Activated CD4-positive, alpha-beta memory T cell treated with anti-CD3 and anti-CD28 coated beads for 36 hours (primary cell): ENCODE data around the gene ITFG1. TPM values are rescaled to one million over a fixed set of nuclear protein-coding genes. Genes with fewer than 3 reads are reported as not detected.
"Not testable (repeated sequence)": the region's sequence is repeated elsewhere in the genome, so short reads cannot be mapped to it uniquely, and the experiment has no call there.

Experiments
- CTCF ChIA-PET: fragments of 350-600 bp; sonication (Branson Sonifier 250); formaldehyde crosslinking; loops from one replicate; lab custom pipeline; 2021; ENCODE audit warnings: antibody characterized with exemption, inconsistent platforms; lab: Charles Lee
- POLR2A ChIA-PET: fragments of 350-600 bp; sonication (Branson Sonifier 250); formaldehyde crosslinking; loops from one replicate; lab custom pipeline; 2021; ENCODE audit warnings: antibody characterized with exemption; lab: Charles Lee
- DNase-seq: peaks from one replicate; pipeline ENCODE4 v3.0.0-alpha.2; 2020
- H3K27ac Mint-ChIP-seq: one replicate; pipeline ENCODE4 v1.8.0; 2021; ENCODE audit warnings: mixed read lengths
- H3K27me3 Mint-ChIP-seq: one replicate; pipeline ENCODE4 v1.8.0; 2021; ENCODE audit warnings: mixed read lengths
- H3K36me3 Mint-ChIP-seq: one replicate; pipeline ENCODE4 v1.8.0; 2021; ENCODE audit warnings: mixed read lengths
- H3K4me1 Mint-ChIP-seq: one replicate; pipeline ENCODE4 v1.8.0; 2021; ENCODE audit warnings: low read depth, mixed read lengths
- H3K4me3 Mint-ChIP-seq: one replicate; pipeline ENCODE4 v1.8.0; 2021; ENCODE audit warnings: mild to moderate bottlenecking, mixed read lengths
- H3K9me3 Mint-ChIP-seq: one replicate; pipeline ENCODE4 v1.8.0; 2021; ENCODE audit warnings: mixed read lengths
- intact Hi-C: fragments of 100-400 bp; cut with micrococcal nuclease; formaldehyde crosslinking; loops from one replicate; pipeline ENCODE4 v1.15.1; 2023
- total RNA-seq, 2 experiments: library from RNA; stranded (reverse); gene quantifications; one replicate each; pipeline ENCODE4 v1.2.3, GENCODE V29; 2021

ITFG1 gene
- total RNA-seq, 2 experiments from 2014 or later: 20.6 to 22.0 TPM

- H3K4me1 Mint-ChIP-seq, H3K9me3 Mint-ChIP-seq, intact Hi-C loops, H3K36me3 Mint-ChIP-seq, POLR2A ChIA-PET, H3K27me3 Mint-ChIP-seq, DNase-seq, H3K27ac Mint-ChIP-seq, CTCF ChIA-PET, H3K4me3 Mint-ChIP-seq: not testable (repeated sequence)
These were observed 257.4 kb downstream of the ITFG1 start for GRCh38 chr16:47203433-47203832.

- no peak overlapping the region for H3K27ac Mint-ChIP-seq
- no peaks in the 10 kb centered on the region for H3K4me1 Mint-ChIP-seq
- H3K9me3 Mint-ChIP-seq: no peaks in the 10 kb centered on the region
- peaks cover 3% of the 10 kb centered on the region for H3K36me3 Mint-ChIP-seq
- POLR2A ChIA-PET: no interaction called here
- no peak overlapping the region for H3K4me3 Mint-ChIP-seq
- H3K27me3 Mint-ChIP-seq: no peaks in the 10 kb centered on the region
- CTCF ChIA-PET: interaction anchor here (1.6 kb wide), 1 partner anchor 161 kb away, joined by 3 read pairs; no protein-coding TSS in a partner anchor
- intact Hi-C loops: no loop called here
- DNase-seq: no peak
These were observed 262.7 kb downstream of the ITFG1 start for GRCh38 chr16:47198180-47198575.

- no peak for DNase-seq
- no peaks in the 10 kb centered on the region for H3K4me1 Mint-ChIP-seq
- H3K9me3 Mint-ChIP-seq: no peaks in the 10 kb centered on the region
- ChIA-PET POLR2A (no interaction called here), CTCF (no interaction called here)
- H3K36me3 Mint-ChIP-seq: peaks cover 3% of the 10 kb centered on the region
- H3K27ac Mint-ChIP-seq: no peak overlapping the region
- no peak overlapping the region for H3K4me3 Mint-ChIP-seq
- no peaks in the 10 kb centered on the region for H3K27me3 Mint-ChIP-seq
- intact Hi-C loops: no loop called here
These were observed 263.2 kb downstream of the ITFG1 start for GRCh38 chr16:47197536-47198179.

- no peaks in the 10 kb centered on the region for H3K4me1 Mint-ChIP-seq
- no peaks in the 10 kb centered on the region for H3K27me3 Mint-ChIP-seq
- ChIA-PET POLR2A (no interaction called here), CTCF (no interaction called here)
- intact Hi-C loops: no loop called here
- H3K36me3 Mint-ChIP-seq: peaks cover 1% of the 10 kb centered on the region
- no peak for DNase-seq
- no peaks in the 10 kb centered on the region for H3K9me3 Mint-ChIP-seq
- no peak overlapping the region for H3K4me3 Mint-ChIP-seq
- H3K27ac Mint-ChIP-seq: no peak overlapping the region
These were observed 264.4 kb downstream of the ITFG1 start for GRCh38 chr16:47196457-47196856.

GRCh38 chr16:47182318-47182717 is 278.5 kb downstream of the ITFG1 start:
- ChIA-PET CTCF (no interaction called here), POLR2A (no interaction called here)
- DNase-seq: no peak
- Mint-ChIP-seq H3K36me3 (peaks cover 13% of the 10 kb centered on the region), H3K4me3 (no peak overlapping the region), H3K9me3 (no peaks in the 10 kb centered on the region), H3K27me3 (no peaks in the 10 kb centered on the region), H3K27ac (no peak overlapping the region), H3K4me1 (no peaks in the 10 kb centered on the region)
- intact Hi-C loops: no loop called here

GRCh38 chr16:47181066-47181465 is 279.8 kb downstream of the ITFG1 start:
- H3K4me3 Mint-ChIP-seq, H3K4me1 Mint-ChIP-seq, H3K27me3 Mint-ChIP-seq, H3K27ac Mint-ChIP-seq, intact Hi-C loops, DNase-seq, POLR2A ChIA-PET, H3K9me3 Mint-ChIP-seq, CTCF ChIA-PET: not testable (repeated sequence)
- peaks cover 13% of the 10 kb centered on the region for H3K36me3 Mint-ChIP-seq

GRCh38 chr16:47180073-47180472 is 280.8 kb downstream of the ITFG1 start:
- H3K4me1 Mint-ChIP-seq: peaks cover 4% of the 10 kb centered on the region
- DNase-seq: no peak
- intact Hi-C loops: no loop called here
- no peaks in the 10 kb centered on the region for H3K9me3 Mint-ChIP-seq
- peaks cover 14% of the 10 kb centered on the region for H3K36me3 Mint-ChIP-seq
- CTCF ChIA-PET: no interaction called here
- H3K27me3 Mint-ChIP-seq: no peaks in the 10 kb centered on the region
- POLR2A ChIA-PET: no interaction called here
- H3K4me3 Mint-ChIP-seq: no peak overlapping the region
- H3K27ac Mint-ChIP-seq: no peak overlapping the region

- Mint-ChIP-seq H3K36me3 (peaks cover 7% of the 10 kb centered on the region), H3K27me3 (no peaks in the 10 kb centered on the region), H3K9me3 (no peaks in the 10 kb centered on the region), H3K27ac (no peak overlapping the region), H3K4me1 (peaks cover 4% of the 10 kb centered on the region), H3K4me3 (no peak overlapping the region)
- intact Hi-C loops: no loop called here
- CTCF ChIA-PET: no interaction called here
- POLR2A ChIA-PET: no interaction called here
- DNase-seq: no peak
These were observed 285.7 kb downstream of the ITFG1 start for GRCh38 chr16:47175152-47175551.

- Mint-ChIP-seq H3K4me3 (no peak overlapping the region), H3K27me3 (no peaks in the 10 kb centered on the region), H3K4me1 (no peaks in the 10 kb centered on the region), H3K9me3 (no peaks in the 10 kb centered on the region), H3K36me3 (peaks cover 7% of the 10 kb centered on the region), H3K27ac (no peak overlapping the region)
- no peak for DNase-seq
- intact Hi-C loops: no loop called here
- ChIA-PET POLR2A (no interaction called here), CTCF (interaction anchor here (1.0 to 2.5 kb wide), 3 partner anchors 18 to 125 kb away, joined by 3 to 9 read pairs (median 4); no protein-coding TSS in a partner anchor)
These were observed 298.0 kb downstream of the ITFG1 start for GRCh38 chr16:47162670-47163420.

GRCh38 chr16:47161464-47161863 is 299.4 kb downstream of the ITFG1 start:
- H3K4me1 Mint-ChIP-seq: no peaks in the 10 kb centered on the region
- intact Hi-C loops: no loop called here

GRCh38 chr16:47160422-47160821 is 300.4 kb downstream of the ITFG1 start:
- H3K27me3 Mint-ChIP-seq: no peaks in the 10 kb centered on the region
- no peak overlapping the region for H3K27ac Mint-ChIP-seq
- H3K36me3 Mint-ChIP-seq: peaks cover 17% of the 10 kb centered on the region
- H3K4me1 Mint-ChIP-seq: no peaks in the 10 kb centered on the region
- no peaks in the 10 kb centered on the region for H3K9me3 Mint-ChIP-seq
- ChIA-PET POLR2A (no interaction called here), CTCF (interaction anchor here (1.2 kb wide), 1 partner anchor 16 kb away, joined by 3 read pairs; no protein-coding TSS in a partner anchor)
- no peak overlapping the region for H3K4me3 Mint-ChIP-seq
- intact Hi-C loops: no loop called here
- DNase-seq: no peak

More at GRCh38 chr16:47161464-47161863, 299.4 kb downstream of the ITFG1 start:
- ChIA-PET CTCF (interaction anchor here (1.1 to 2.5 kb wide), 3 partner anchors 17 to 124 kb away, joined by 4 to 9 read pairs (median 4); no protein-coding TSS in a partner anchor), POLR2A (no interaction called here)
- Mint-ChIP-seq H3K27ac (no peak overlapping the region), H3K4me3 (no peak overlapping the region), H3K27me3 (no peaks in the 10 kb centered on the region), H3K36me3 (peaks cover 14% of the 10 kb centered on the region), H3K9me3 (no peaks in the 10 kb centered on the region)
- DNase-seq: no peak

- Mint-ChIP-seq H3K4me1 (no peaks in the 10 kb centered on the region), H3K36me3 (peaks cover 18% of the 10 kb centered on the region)
These were observed 301.9 kb downstream of the ITFG1 start for GRCh38 chr16:47158992-47159391.

More at GRCh38 chr16:47158992-47159391, 301.9 kb downstream of the ITFG1 start:
- ChIA-PET CTCF (interaction anchor here (1.2 kb wide), 1 partner anchor 14 kb away, joined by 3 read pairs; no protein-coding TSS in a partner anchor), POLR2A (no interaction called here)
- H3K4me3 Mint-ChIP-seq: no peak overlapping the region
- intact Hi-C loops: no loop called here
- no peak for DNase-seq
- H3K27me3 Mint-ChIP-seq: no peaks in the 10 kb centered on the region
- H3K27ac Mint-ChIP-seq: no peak overlapping the region
- no peaks in the 10 kb centered on the region for H3K9me3 Mint-ChIP-seq
